ENCODE measurements around the gene KLHDC8B. TPM values are rescaled to one million over a fixed set of nuclear protein-coding genes. Genes with fewer than 3 reads are reported as not detected.
A peak's percentile ranks its signal among the peaks of the same experiment; 100 is the strongest.

Gene KLHDC8B
- total and polyA plus RNA-seq, 2 donors (not counting 3 experiments of a cell fraction or from before 2014, with no cell fraction given) = 36.0 to 77.8 TPM

DNA sequence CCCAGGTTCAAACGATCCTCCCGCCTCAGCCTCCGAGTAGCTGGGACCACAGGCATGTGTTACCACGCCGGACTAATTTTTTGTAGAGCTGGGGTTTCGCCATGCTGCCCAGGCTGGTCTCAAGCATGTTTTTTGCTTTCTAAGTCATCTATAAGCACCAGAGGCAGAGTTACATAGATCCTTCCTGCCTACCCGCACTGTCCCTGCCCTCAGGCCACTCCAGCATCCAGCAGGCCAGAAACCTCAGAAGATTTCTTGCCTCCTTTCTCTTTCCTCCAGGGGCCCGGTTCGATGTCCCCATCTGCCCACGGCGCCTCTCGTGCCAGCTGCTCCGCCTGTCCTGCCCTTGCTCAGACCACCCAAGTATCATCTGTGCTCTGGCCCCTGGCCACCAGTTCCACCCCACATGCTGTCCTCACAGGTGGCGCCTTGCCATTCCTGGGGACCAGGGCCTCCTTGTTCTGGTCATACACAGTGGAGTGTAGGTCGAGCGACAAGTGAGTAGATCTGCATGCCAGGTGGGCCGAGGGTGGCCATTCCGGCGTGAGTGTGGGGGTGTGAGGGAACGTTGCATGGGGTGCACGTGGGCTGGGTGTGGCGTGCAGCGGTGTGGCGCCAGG lies 27.3 kb downstream of the KLHDC8B start:
- no peaks in the 10 kb centered on the region for H3K27me3 ChIP-seq (ENCODE audit: control insufficient read depth in 2 of 2, insufficient read depth in 2 of 2, low read length in 2 of 2)
- DNase-seq (ENCODE audit: low read depth, low spot score) (no peak), FAIRE-seq (no peak)
- H2AFZ ChIP-seq (ENCODE audit: low read depth, low read length) = peak overlapping the region; percentile 89
- dilution Hi-C loops (cut with MboI; ENCODE audit: extremely low pct_ligation_motif_present, low sequenced_read_pairs) (no loop called here), intact Hi-C loops (cut with micrococcal nuclease) (no loop called here)
- H3K4me2 ChIP-seq (ENCODE audit: insufficient read depth, low read length) = peak overlapping the region; percentile 3
- no peaks in the 10 kb centered on the region for H3K36me3 ChIP-seq (ENCODE audit: control insufficient read depth in 2 of 2, extremely low read depth in 1 of 2, insufficient read depth in 2 of 2, low read length in 2 of 2)
- BruUV-seq (replicated peaks) = no TSS peak
- H3K9me1 ChIP-seq (replicated peaks; ENCODE audit: control insufficient read depth, extremely low read depth, insufficient read depth, low read length) = no peaks in the 10 kb centered on the region
- POLR2A ChIA-PET = no interaction called here
- no peak overlapping the region for H3K27ac ChIP-seq (ENCODE audit: insufficient read depth, low read depth, low read length)
- H3K4me1 ChIP-seq (ENCODE audit: control insufficient read depth, extremely low read depth, insufficient read depth, low read length) = no peaks in the 10 kb centered on the region
- CTCF ChIA-PET = interaction anchor here (1.0 kb wide), 1 partner anchor 27 kb away, joined by 3 read pairs; the partner anchor contains the start of gene KLHDC8B
- TF ChIP-seq FOS (IDR thresholded peaks at IDR 0.05; ENCODE audit: borderline replicate concordance, insufficient read depth, low read length) (no peak), POLR2AphosphoS5 (IDR thresholded peaks at IDR 0.05; ENCODE audit: insufficient read depth, low read depth, low read length) (no peak)
- H4K20me1 ChIP-seq (replicated peaks; ENCODE audit: control insufficient read depth, extremely low read depth, insufficient read depth, low read length) = no peaks in the 10 kb centered on the region
- no peak overlapping the region for H3K9ac ChIP-seq (replicated peaks; ENCODE audit: extremely low read depth, insufficient read depth, low read length)
- peak overlapping the region in 1 of 3 experiments; percentile 3 for H3K4me3 ChIP-seq (replicated peaks in 1 of 3; ENCODE audit: insufficient read depth in 1 of 3, low read depth in 1 of 3, low read length in 3 of 3)
- no peaks in the 10 kb centered on the region for H3K79me2 ChIP-seq (ENCODE audit: control insufficient read depth, insufficient read depth, low read length)
- no peaks in the 10 kb centered on the region for H3K9me3 ChIP-seq (replicated peaks; ENCODE audit: control insufficient read depth, insufficient read depth, low read length)

GRCh38 chr3:49199239-49199899 lies 28.0 kb downstream of the KLHDC8B start:
- CTCF ChIA-PET = interaction anchor here (1.0 kb wide), 1 partner anchor 28 kb away, joined by 3 read pairs; the partner anchor contains the start of gene KLHDC8B
- Histone ChIP-seq H3K4me2 (ENCODE audit: insufficient read depth, low read length) (peak overlapping the region; percentile 64), H2AFZ (ENCODE audit: low read depth, low read length) (peak overlapping the region; percentile 89), H3K27me3 (ENCODE audit: control insufficient read depth in 2 of 2, insufficient read depth in 2 of 2, low read length in 2 of 2) (no peaks in the 10 kb centered on the region), H3K27ac (ENCODE audit: insufficient read depth, low read depth, low read length) (peak overlapping the region; percentile 45), H3K4me1 (ENCODE audit: control insufficient read depth, extremely low read depth, insufficient read depth, low read length) (no peaks in the 10 kb centered on the region), H3K9me3 (replicated peaks; ENCODE audit: control insufficient read depth, insufficient read depth, low read length) (no peaks in the 10 kb centered on the region), H4K20me1 (replicated peaks; ENCODE audit: control insufficient read depth, extremely low read depth, insufficient read depth, low read length) (no peaks in the 10 kb centered on the region), H3K9ac (replicated peaks; ENCODE audit: extremely low read depth, insufficient read depth, low read length) (peak overlapping the region; percentile 82), H3K36me3 (ENCODE audit: control insufficient read depth in 2 of 2, extremely low read depth in 1 of 2, insufficient read depth in 2 of 2, low read length in 2 of 2) (no peaks in the 10 kb centered on the region), H3K4me3 (replicated peaks in 1 of 3; ENCODE audit: insufficient read depth in 1 of 3, low read depth in 1 of 3, low read length in 3 of 3) (peak overlapping the region; percentile 30 to 62 (median 56)), H3K79me2 (ENCODE audit: control insufficient read depth, insufficient read depth, low read length) (no peaks in the 10 kb centered on the region), H3K9me1 (replicated peaks; ENCODE audit: control insufficient read depth, extremely low read depth, insufficient read depth, low read length) (no peaks in the 10 kb centered on the region)
- POLR2A ChIA-PET = no interaction called here
- DNase-seq (ENCODE audit: low read depth, low spot score) (peak; percentile 83), FAIRE-seq (peak; percentile 64)
- intact Hi-C loops (cut with micrococcal nuclease) (no loop called here), dilution Hi-C loops (cut with MboI; ENCODE audit: extremely low pct_ligation_motif_present, low sequenced_read_pairs) (no loop called here)
- BruUV-seq (replicated peaks) = TSS peak; percentile 33
- TF ChIP-seq MYC (IDR thresholded peaks at IDR 0.05; ENCODE audit: low read depth, low read length) (no peak), EZH2 (IDR thresholded peaks at IDR 0.05; ENCODE audit: borderline replicate concordance, low read depth, low read length, severe bottlenecking) (no peak), FOS (IDR thresholded peaks at IDR 0.05; ENCODE audit: borderline replicate concordance, insufficient read depth, low read length) (no peak), POLR2A (IDR thresholded peaks at IDR 0.05; ENCODE audit: low read depth, low read length) (no peak), GATA2 (IDR thresholded peaks at IDR 0.05; ENCODE audit: insufficient read depth, insufficient read length, low read depth, low read length) (no peak), POLR2AphosphoS5 (IDR thresholded peaks at IDR 0.05; ENCODE audit: insufficient read depth, low read depth, low read length) (peak; percentile 48), MAX (IDR thresholded peaks at IDR 0.05; ENCODE audit: insufficient read depth, insufficient read length) (peak; percentile 8), JUN (IDR thresholded peaks at IDR 0.05; ENCODE audit: borderline replicate concordance, insufficient read depth, insufficient read length, low read depth) (no peak)
- TF ChIP-seq, protein P1, sequence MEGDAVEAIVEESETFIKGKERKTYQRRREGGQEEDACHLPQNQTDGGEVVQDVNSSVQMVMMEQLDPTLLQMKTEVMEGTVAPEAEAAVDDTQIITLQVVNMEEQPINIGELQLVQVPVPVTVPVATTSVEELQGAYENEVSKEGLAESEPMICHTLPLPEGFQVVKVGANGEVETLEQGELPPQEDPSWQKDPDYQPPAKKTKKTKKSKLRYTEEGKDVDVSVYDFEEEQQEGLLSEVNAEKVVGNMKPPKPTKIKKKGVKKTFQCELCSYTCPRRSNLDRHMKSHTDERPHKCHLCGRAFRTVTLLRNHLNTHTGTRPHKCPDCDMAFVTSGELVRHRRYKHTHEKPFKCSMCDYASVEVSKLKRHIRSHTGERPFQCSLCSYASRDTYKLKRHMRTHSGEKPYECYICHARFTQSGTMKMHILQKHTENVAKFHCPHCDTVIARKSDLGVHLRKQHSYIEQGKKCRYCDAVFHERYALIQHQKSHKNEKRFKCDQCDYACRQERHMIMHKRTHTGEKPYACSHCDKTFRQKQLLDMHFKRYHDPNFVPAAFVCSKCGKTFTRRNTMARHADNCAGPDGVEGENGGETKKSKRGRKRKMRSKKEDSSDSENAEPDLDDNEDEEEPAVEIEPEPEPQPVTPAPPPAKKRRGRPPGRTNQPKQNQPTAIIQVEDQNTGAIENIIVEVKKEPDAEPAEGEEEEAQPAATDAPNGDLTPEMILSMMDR (IDR thresholded peaks at IDR 0.05; ENCODE audit: extremely low read depth in 1 of 2, insufficient read depth in 1 of 2, low read depth in 1 of 2, low read length in 2 of 2) = no peak

Data from endothelial cell of umbilical vein (primary cell).